ENCODE data around the gene ZNF750. TPM values are rescaled to one million over a fixed set of nuclear protein-coding genes. Genes with fewer than 3 reads are reported as not detected.

Gene ZNF750
- total RNA-seq, 1 experiment from 2014 or later, result not detected

- no peak for ATAC-seq
- in situ Hi-C loops (cut with HindIII; ENCODE audit: low pct_unique_long_range_greater_than_20kb, low sequenced_read_pairs) (no loop called here), intact Hi-C loops (cut with micrococcal nuclease; ENCODE audit: unreplicated experiment) (no loop called here)
- Histone ChIP-seq H3K27ac (ENCODE audit: low read length) (no peak overlapping the region), H3K36me3 (ENCODE audit: control insufficient read depth, insufficient read depth, low read length) (no peaks in the 10 kb centered on the region), H3K4me3 (ENCODE audit: low read depth in 2 of 2, low read length in 2 of 2) (no peak overlapping the region), H3K9me3 (ENCODE audit: control insufficient read depth, insufficient read depth, low read depth, low read length) (no peaks in the 10 kb centered on the region), H3K27me3 (ENCODE audit: control insufficient read depth, insufficient read depth, low read length) (no peaks in the 10 kb centered on the region), H3K4me1 (ENCODE audit: control insufficient read depth, insufficient read depth, low read length) (peaks cover 17% of the 10 kb centered on the region)
- BruUV-seq (replicated peaks), result no TSS peak
- TF ChIP-seq SIN3A (IDR thresholded peaks at IDR 0.05; ENCODE audit: borderline replicate concordance, insufficient read depth, low read depth, low read length) (no peak), TCF7L2 (IDR thresholded peaks at IDR 0.05; ENCODE audit: low read depth, low read length) (no peak), POLR2AphosphoS5 (IDR thresholded peaks at IDR 0.05; ENCODE audit: low read depth, low read length) (no peak)
- TF ChIP-seq, protein P1, sequence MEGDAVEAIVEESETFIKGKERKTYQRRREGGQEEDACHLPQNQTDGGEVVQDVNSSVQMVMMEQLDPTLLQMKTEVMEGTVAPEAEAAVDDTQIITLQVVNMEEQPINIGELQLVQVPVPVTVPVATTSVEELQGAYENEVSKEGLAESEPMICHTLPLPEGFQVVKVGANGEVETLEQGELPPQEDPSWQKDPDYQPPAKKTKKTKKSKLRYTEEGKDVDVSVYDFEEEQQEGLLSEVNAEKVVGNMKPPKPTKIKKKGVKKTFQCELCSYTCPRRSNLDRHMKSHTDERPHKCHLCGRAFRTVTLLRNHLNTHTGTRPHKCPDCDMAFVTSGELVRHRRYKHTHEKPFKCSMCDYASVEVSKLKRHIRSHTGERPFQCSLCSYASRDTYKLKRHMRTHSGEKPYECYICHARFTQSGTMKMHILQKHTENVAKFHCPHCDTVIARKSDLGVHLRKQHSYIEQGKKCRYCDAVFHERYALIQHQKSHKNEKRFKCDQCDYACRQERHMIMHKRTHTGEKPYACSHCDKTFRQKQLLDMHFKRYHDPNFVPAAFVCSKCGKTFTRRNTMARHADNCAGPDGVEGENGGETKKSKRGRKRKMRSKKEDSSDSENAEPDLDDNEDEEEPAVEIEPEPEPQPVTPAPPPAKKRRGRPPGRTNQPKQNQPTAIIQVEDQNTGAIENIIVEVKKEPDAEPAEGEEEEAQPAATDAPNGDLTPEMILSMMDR (IDR thresholded peaks at IDR 0.05), result no peak
- TF ChIP-seq, protein P2, sequence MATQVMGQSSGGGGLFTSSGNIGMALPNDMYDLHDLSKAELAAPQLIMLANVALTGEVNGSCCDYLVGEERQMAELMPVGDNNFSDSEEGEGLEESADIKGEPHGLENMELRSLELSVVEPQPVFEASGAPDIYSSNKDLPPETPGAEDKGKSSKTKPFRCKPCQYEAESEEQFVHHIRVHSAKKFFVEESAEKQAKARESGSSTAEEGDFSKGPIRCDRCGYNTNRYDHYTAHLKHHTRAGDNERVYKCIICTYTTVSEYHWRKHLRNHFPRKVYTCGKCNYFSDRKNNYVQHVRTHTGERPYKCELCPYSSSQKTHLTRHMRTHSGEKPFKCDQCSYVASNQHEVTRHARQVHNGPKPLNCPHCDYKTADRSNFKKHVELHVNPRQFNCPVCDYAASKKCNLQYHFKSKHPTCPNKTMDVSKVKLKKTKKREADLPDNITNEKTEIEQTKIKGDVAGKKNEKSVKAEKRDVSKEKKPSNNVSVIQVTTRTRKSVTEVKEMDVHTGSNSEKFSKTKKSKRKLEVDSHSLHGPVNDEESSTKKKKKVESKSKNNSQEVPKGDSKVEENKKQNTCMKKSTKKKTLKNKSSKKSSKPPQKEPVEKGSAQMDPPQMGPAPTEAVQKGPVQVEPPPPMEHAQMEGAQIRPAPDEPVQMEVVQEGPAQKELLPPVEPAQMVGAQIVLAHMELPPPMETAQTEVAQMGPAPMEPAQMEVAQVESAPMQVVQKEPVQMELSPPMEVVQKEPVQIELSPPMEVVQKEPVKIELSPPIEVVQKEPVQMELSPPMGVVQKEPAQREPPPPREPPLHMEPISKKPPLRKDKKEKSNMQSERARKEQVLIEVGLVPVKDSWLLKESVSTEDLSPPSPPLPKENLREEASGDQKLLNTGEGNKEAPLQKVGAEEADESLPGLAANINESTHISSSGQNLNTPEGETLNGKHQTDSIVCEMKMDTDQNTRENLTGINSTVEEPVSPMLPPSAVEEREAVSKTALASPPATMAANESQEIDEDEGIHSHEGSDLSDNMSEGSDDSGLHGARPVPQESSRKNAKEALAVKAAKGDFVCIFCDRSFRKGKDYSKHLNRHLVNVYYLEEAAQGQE (IDR thresholded peaks at IDR 0.05; ENCODE audit: insufficient read depth in 1 of 2, low read depth in 2 of 2, low read length in 1 of 2), result no peak
- POLR2A ChIA-PET, result no interaction called here
- CTCF ChIA-PET, result no interaction called here
- no peak for DNase-seq (ENCODE audit: low read depth, low spot score)
Measured at GRCh38 chr17:82862191-82862590, 22.4 kb upstream of the ZNF750 start.

- no peak for TF ChIP-seq TCF7L2 (IDR thresholded peaks at IDR 0.05; ENCODE audit: low read depth, low read length)
- no peak for TF ChIP-seq POLR2AphosphoS5 (IDR thresholded peaks at IDR 0.05; ENCODE audit: low read depth, low read length)
- TF ChIP-seq, protein P2 (IDR thresholded peaks at IDR 0.05; ENCODE audit: insufficient read depth in 1 of 2, low read depth in 2 of 2, low read length in 1 of 2), result no peak
- TF ChIP-seq SIN3A (IDR thresholded peaks at IDR 0.05; ENCODE audit: borderline replicate concordance, insufficient read depth, low read depth, low read length), result no peak
- TF ChIP-seq, protein P1 (IDR thresholded peaks at IDR 0.05), result no peak
- ATAC-seq (no peak), DNase-seq (ENCODE audit: low read depth, low spot score) (no peak)
- H3K4me1 ChIP-seq (ENCODE audit: control insufficient read depth, insufficient read depth, low read length), result peaks cover 17% of the 10 kb centered on the region
- ChIA-PET CTCF (no interaction called here), POLR2A (no interaction called here)
- intact Hi-C loops (cut with micrococcal nuclease; ENCODE audit: unreplicated experiment) (no loop called here), in situ Hi-C loops (cut with HindIII; ENCODE audit: low pct_unique_long_range_greater_than_20kb, low sequenced_read_pairs) (no loop called here)
- no TSS peak for BruUV-seq (replicated peaks)
- no peak overlapping the region for H3K4me3 ChIP-seq (ENCODE audit: low read depth in 2 of 2, low read length in 2 of 2)
- H3K27me3 ChIP-seq (ENCODE audit: control insufficient read depth, insufficient read depth, low read length), result no peaks in the 10 kb centered on the region
- no peak overlapping the region for H3K27ac ChIP-seq (ENCODE audit: low read length)
- H3K36me3 ChIP-seq (ENCODE audit: control insufficient read depth, insufficient read depth, low read length), result no peaks in the 10 kb centered on the region
- H3K9me3 ChIP-seq (ENCODE audit: control insufficient read depth, insufficient read depth, low read depth, low read length), result no peaks in the 10 kb centered on the region
Measured at GRCh38 chr17:82861393-82861775, 21.6 kb upstream of the ZNF750 start.

Data from Panc1 (cell line).